ENCODE measurements around the gene OR52E4.

DNA sequence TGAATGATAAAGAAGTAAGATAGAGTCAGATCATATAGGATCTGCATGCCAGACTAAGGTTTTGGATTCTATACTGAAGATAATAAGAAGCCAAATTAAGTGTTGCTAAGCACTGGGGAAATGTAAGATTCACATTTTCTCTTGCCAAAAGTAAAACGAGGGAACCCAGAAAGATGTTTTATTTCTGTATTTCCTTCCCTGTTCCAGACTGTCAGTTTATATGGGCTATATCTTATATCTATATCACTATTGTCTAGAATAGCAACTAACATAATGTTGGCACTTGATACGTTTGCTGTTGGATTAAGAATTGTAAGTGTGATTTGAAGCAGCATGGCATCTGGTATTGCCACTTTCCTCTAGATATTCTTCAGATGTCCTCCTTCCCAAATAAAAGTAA lies 47.0 kb upstream of the OR52E4 start:
- TF ChIP-seq, protein P1, sequence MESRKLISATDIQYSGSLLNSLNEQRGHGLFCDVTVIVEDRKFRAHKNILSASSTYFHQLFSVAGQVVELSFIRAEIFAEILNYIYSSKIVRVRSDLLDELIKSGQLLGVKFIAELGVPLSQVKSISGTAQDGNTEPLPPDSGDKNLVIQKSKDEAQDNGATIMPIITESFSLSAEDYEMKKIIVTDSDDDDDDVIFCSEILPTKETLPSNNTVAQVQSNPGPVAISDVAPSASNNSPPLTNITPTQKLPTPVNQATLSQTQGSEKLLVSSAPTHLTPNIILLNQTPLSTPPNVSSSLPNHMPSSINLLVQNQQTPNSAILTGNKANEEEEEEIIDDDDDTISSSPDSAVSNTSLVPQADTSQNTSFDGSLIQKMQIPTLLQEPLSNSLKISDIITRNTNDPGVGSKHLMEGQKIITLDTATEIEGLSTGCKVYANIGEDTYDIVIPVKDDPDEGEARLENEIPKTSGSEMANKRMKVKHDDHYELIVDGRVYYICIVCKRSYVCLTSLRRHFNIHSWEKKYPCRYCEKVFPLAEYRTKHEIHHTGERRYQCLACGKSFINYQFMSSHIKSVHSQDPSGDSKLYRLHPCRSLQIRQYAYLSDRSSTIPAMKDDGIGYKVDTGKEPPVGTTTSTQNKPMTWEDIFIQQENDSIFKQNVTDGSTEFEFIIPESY (IDR thresholded peaks at IDR 0.05) = no peak
- TF ChIP-seq, protein P2, sequence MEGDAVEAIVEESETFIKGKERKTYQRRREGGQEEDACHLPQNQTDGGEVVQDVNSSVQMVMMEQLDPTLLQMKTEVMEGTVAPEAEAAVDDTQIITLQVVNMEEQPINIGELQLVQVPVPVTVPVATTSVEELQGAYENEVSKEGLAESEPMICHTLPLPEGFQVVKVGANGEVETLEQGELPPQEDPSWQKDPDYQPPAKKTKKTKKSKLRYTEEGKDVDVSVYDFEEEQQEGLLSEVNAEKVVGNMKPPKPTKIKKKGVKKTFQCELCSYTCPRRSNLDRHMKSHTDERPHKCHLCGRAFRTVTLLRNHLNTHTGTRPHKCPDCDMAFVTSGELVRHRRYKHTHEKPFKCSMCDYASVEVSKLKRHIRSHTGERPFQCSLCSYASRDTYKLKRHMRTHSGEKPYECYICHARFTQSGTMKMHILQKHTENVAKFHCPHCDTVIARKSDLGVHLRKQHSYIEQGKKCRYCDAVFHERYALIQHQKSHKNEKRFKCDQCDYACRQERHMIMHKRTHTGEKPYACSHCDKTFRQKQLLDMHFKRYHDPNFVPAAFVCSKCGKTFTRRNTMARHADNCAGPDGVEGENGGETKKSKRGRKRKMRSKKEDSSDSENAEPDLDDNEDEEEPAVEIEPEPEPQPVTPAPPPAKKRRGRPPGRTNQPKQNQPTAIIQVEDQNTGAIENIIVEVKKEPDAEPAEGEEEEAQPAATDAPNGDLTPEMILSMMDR (IDR thresholded peaks at IDR 0.05; ENCODE audit: low read depth, low read length, missing input control) = no peak
- no peak for TF ChIP-seq RAD21 (IDR thresholded peaks at IDR 0.05)

Measured in liver (tissue), 3 donors.